ENCODE results near the gene CYS1.
"Not testable (repeated sequence)": the region's sequence is repeated elsewhere in the genome, so short reads cannot be mapped to it uniquely, and the experiment has no call there.

The CYS1 gene

GRCh38 chr2:10046931-10047330 is 33.3 kb downstream of the CYS1 start:
- DNase-seq, result no peak

- no peak for DNase-seq
Observed at GRCh38 chr2:10045561-10046355, 34.5 kb downstream of the CYS1 start.

- DNase-seq, result peak; percentile 27 to 58
Observed at GRCh38 chr2:10043906-10044601, 36.2 kb downstream of the CYS1 start.

- DNase-seq, result no peak
Observed at GRCh38 chr2:10043256-10043905, 36.8 kb downstream of the CYS1 start, which contains the start of gene KLF11. Gene KLF11 (plus strand): TSS chr2:10043550. CDS start chr2:10043717, 167 bp downstream.

GRCh38 chr2:10042301-10043161 is 37.7 kb downstream of the CYS1 start:
- peak in 1 of 2 experiments; percentile 20 for DNase-seq

- DNase-seq, result no peak
Observed at GRCh38 chr2:10041711-10042110, 38.5 kb downstream of the CYS1 start.

- peak; percentile 79 to 81 for DNase-seq
Observed at GRCh38 chr2:10039658-10040410, 40.4 kb downstream of the CYS1 start.

- DNase-seq, result no peak
Observed at GRCh38 chr2:10038716-10039115, 41.5 kb downstream of the CYS1 start.

- DNase-seq, result no peak
Observed at GRCh38 chr2:10038123-10038522, 42.1 kb downstream of the CYS1 start.

- peak; percentile 87 to 88 for DNase-seq
Observed at GRCh38 chr2:10036095-10036884, 43.9 kb downstream of the CYS1 start.

GRCh38 chr2:10035633-10036032 is 44.6 kb downstream of the CYS1 start:
- DNase-seq, result no peak

- DNase-seq, result no peak
Observed at GRCh38 chr2:10035053-10035422, 45.2 kb downstream of the CYS1 start.

- no peak for DNase-seq
Observed at GRCh38 chr2:10034333-10035052, 45.7 kb downstream of the CYS1 start.

- DNase-seq, result no peak
Observed at GRCh38 chr2:10033251-10034006, 46.8 kb downstream of the CYS1 start.

- no peak for DNase-seq
Observed at GRCh38 chr2:10032746-10033105, 47.5 kb downstream of the CYS1 start.

GRCh38 chr2:10031886-10032745 is 48.1 kb downstream of the CYS1 start:
- DNase-seq, result no peak

- DNase-seq, result not testable (repeated sequence)
Observed at GRCh38 chr2:10030798-10031197, 49.4 kb downstream of the CYS1 start.

- no peak for DNase-seq
Observed at GRCh38 chr2:10030311-10030736, 49.9 kb downstream of the CYS1 start.

- no peak for DNase-seq
Observed at GRCh38 chr2:10029875-10030223, 50.4 kb downstream of the CYS1 start.

Data from cerebellar nuclear complex (tissue), 1 donor.